Progenitor cell of endocrine pancreas (in vitro differentiated cells): ENCODE results near the gene COL24A1. TPM values are rescaled to one million over a fixed set of nuclear protein-coding genes. Genes with fewer than 3 reads are reported as not detected.

Source experiments
- DNase-seq: peaks from one replicate; pipeline ENCODE4 v3.0.0; 2021; ENCODE audit warnings: low spot score; ENCODE audit not compliant: unreplicated experiment
- H3K27ac Mint-ChIP-seq: 2 replicates; pipeline ENCODE4 v1.8.0; 2021; ENCODE audit warnings: mild to moderate bottlenecking, moderate library complexity, mixed read lengths
- H3K27me3 Mint-ChIP-seq: 2 replicates; pipeline ENCODE4 v1.8.0; 2021; ENCODE audit warnings: mixed read lengths
- H3K36me3 Mint-ChIP-seq: 2 replicates; pipeline ENCODE4 v1.8.0; 2022; ENCODE audit warnings: mixed read lengths; ENCODE audit not compliant: insufficient read depth
- H3K4me1 Mint-ChIP-seq: 2 replicates; pipeline ENCODE4 v1.8.0; 2021; ENCODE audit warnings: low read depth, mixed read lengths
- H3K4me3 Mint-ChIP-seq: 2 replicates; pipeline ENCODE4 v1.8.0; 2021; ENCODE audit warnings: low read depth, mild to moderate bottlenecking, moderate library complexity, mixed read lengths
- H3K9me3 Mint-ChIP-seq: 2 replicates; pipeline ENCODE4 v1.8.0; 2021; ENCODE audit warnings: low read depth, mixed read lengths
- total RNA-seq: library from RNA; stranded (reverse); gene quantifications from 2 replicates; pipeline ENCODE4 v1.2.1, GENCODE V29; 2021
- TF ChIP-seq, protein P1 (sequence below): fragments of 200-600 bp; sonication (generic); IDR thresholded peaks from one replicate; pipeline ENCODE4 v1.5.0; 2021; ENCODE audit warnings: antibody characterized with exemption, mild to moderate bottlenecking; ENCODE audit not compliant: unreplicated experiment

Gene COL24A1
- total RNA-seq, 1 donor from 2014 or later: 1.1 TPM

DNA sequence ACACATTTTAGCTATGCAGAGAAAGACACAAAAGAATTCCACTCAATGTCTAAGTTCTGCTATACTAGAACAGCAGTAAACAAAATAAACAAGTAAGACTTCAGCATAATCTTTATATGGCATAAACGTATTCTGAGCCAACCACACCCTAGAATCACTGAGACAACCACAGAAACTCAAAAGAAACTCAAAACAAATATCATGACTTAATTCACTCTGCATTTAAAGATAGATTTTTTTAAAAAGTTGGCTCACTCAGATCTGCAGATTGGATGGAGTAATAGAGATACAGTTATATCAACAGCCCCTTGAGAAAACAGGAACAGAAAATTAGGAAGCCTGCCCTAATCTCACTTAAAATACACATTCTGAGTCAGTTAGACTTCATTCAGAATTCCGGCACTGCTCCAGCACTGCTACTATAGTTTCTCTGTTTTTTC lies 95.0 kb downstream of the COL24A1 start:
- DNase-seq: no peak
- no peak overlapping the region for H3K4me3 Mint-ChIP-seq
- no peaks in the 10 kb centered on the region for H3K4me1 Mint-ChIP-seq
- H3K27me3 Mint-ChIP-seq: no peaks in the 10 kb centered on the region
- H3K27ac Mint-ChIP-seq: no peak overlapping the region
- no peaks in the 10 kb centered on the region for H3K36me3 Mint-ChIP-seq
- no peaks in the 10 kb centered on the region for H3K9me3 Mint-ChIP-seq
- TF ChIP-seq, protein P1, sequence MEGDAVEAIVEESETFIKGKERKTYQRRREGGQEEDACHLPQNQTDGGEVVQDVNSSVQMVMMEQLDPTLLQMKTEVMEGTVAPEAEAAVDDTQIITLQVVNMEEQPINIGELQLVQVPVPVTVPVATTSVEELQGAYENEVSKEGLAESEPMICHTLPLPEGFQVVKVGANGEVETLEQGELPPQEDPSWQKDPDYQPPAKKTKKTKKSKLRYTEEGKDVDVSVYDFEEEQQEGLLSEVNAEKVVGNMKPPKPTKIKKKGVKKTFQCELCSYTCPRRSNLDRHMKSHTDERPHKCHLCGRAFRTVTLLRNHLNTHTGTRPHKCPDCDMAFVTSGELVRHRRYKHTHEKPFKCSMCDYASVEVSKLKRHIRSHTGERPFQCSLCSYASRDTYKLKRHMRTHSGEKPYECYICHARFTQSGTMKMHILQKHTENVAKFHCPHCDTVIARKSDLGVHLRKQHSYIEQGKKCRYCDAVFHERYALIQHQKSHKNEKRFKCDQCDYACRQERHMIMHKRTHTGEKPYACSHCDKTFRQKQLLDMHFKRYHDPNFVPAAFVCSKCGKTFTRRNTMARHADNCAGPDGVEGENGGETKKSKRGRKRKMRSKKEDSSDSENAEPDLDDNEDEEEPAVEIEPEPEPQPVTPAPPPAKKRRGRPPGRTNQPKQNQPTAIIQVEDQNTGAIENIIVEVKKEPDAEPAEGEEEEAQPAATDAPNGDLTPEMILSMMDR: no peak

- no peak overlapping the region for H3K27ac Mint-ChIP-seq
- no peaks in the 10 kb centered on the region for H3K36me3 Mint-ChIP-seq
Observed at GRCh38 chr1:86054396-86054795, 102.2 kb downstream of the COL24A1 start.

DNA sequence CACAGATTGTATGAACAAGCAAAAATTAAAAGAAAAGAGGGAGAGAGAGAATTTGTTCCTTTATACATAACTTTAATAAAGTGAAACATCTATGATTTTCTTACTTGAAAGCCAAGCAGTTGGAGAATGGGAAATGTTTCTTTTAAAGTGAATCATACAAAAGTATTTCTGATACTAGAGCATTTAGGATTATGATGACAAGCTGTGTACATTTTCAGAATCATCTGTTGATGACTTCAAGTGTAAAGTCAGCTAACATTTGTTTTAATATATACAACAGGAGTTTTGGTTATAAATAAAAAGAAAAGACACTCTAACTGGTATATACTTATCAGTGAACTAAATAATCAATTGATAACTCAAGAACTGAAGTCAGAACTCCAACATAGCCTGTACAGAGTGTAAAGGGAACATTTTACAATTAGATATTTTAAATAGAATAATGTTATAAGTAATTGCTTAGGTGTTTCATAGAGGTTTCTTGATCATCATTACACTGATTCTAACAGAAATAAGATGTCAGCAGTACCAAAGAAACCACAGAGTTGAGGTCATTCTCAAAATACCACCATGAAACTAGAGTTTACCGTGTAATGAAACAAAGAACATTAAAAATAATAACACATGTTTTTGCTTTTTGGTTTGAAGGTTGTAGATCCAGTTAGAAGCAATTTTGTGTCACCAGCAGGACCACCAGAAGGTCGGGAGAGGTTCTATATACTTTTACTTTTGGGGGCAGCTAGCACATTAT lies 103.4 kb downstream of the COL24A1 start:
- H3K4me3 Mint-ChIP-seq: no peak overlapping the region
- H3K4me1 Mint-ChIP-seq: no peaks in the 10 kb centered on the region
- no peaks in the 10 kb centered on the region for H3K9me3 Mint-ChIP-seq
- no peaks in the 10 kb centered on the region for H3K36me3 Mint-ChIP-seq
- TF ChIP-seq, protein P1: no peak
- no peak overlapping the region for H3K27ac Mint-ChIP-seq
- no peaks in the 10 kb centered on the region for H3K27me3 Mint-ChIP-seq
- DNase-seq: no peak

More at GRCh38 chr1:86054396-86054795, 102.2 kb downstream of the COL24A1 start:
- H3K27me3 Mint-ChIP-seq: no peaks in the 10 kb centered on the region
- H3K9me3 Mint-ChIP-seq: no peaks in the 10 kb centered on the region
- TF ChIP-seq, protein P1: no peak
- H3K4me3 Mint-ChIP-seq: no peak overlapping the region
- DNase-seq: no peak
- H3K4me1 Mint-ChIP-seq: no peaks in the 10 kb centered on the region

- Mint-ChIP-seq H3K9me3 (no peaks in the 10 kb centered on the region), H3K27me3 (no peaks in the 10 kb centered on the region), H3K4me3 (no peak overlapping the region), H3K36me3 (no peaks in the 10 kb centered on the region), H3K27ac (no peak overlapping the region), H3K4me1 (no peaks in the 10 kb centered on the region)
- no peak for DNase-seq
- TF ChIP-seq, protein P1: no peak
Observed at GRCh38 chr1:86035101-86035500, 121.5 kb downstream of the COL24A1 start.

DNA sequence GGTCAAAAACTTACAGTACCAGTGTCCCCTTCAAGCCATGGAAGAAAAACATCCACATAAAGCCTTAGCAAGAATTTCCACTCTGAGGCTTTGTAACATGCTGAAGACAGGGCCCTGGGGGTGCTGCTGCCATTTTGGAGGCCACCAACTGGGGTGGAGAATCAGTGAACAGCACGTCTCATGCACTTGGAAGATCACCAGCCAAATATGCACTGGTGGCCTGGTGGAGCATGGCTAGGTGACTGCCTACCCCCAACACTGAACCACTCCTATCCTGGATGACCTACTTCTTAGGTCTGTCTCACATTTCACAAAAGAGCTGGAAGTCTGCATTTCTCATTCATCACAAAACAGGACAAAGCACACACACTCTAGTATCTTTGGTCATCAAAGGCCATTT lies 126.4 kb downstream of the COL24A1 start:
- H3K4me1 Mint-ChIP-seq: no peaks in the 10 kb centered on the region

More for the DNA sequence above, 126.4 kb downstream of the COL24A1 start:
- H3K27me3 Mint-ChIP-seq: no peaks in the 10 kb centered on the region
- no peak overlapping the region for H3K27ac Mint-ChIP-seq
- no peaks in the 10 kb centered on the region for H3K36me3 Mint-ChIP-seq
- TF ChIP-seq, protein P1: no peak
- no peak for DNase-seq
- no peaks in the 10 kb centered on the region for H3K9me3 Mint-ChIP-seq
- no peak overlapping the region for H3K4me3 Mint-ChIP-seq
